Peyer's patch (tissue), 4 donors: Measurements from ENCODE around the gene PIEZO2. TPM values are rescaled to one million over a fixed set of nuclear protein-coding genes. Genes with fewer than 3 reads are reported as not detected.

ENCODE experiments used
- DNase-seq, 3 donors: peaks; one replicate each; pipeline ENCODE4 v3.0.0-alpha.2; 2017 to 2019
- H3K27ac ChIP-seq, 4 donors: fragments of 200-600 bp; sonication (generic); one replicate each; pipeline ENCODE4 v1.5.1; 2016 to 2019
- H3K27me3 ChIP-seq, 2 donors: fragments of 200-600 bp; sonication (generic); one replicate each; pipeline ENCODE4 v1.5.1; 2019
- H3K36me3 ChIP-seq, 3 donors: fragments of 200-600 bp; sonication (generic); one replicate each; pipeline ENCODE4 v1.5.1; 2016 to 2019
- H3K4me1 ChIP-seq, 4 donors: fragments of 200-600 bp; sonication (generic); one replicate each; pipeline ENCODE4 v1.5.1; 2016 to 2019
- H3K4me3 ChIP-seq, 4 donors: fragments of 200-600 bp; sonication (generic); 1 replicate in 3 of 4; 2 replicates in 1 of 4; pipeline ENCODE4 v1.5.1; 2016 to 2019; ENCODE audit warnings: mild to moderate bottlenecking in 1 of 4
- H3K9me3 ChIP-seq, 4 donors: fragments of 200-600 bp; sonication (generic); one replicate each; pipeline ENCODE4 v1.5.1; 2016 to 2019; ENCODE audit warnings: mild to moderate bottlenecking in 1 of 4
- POLR2A ChIP-seq, 2 donors: fragments of 450-650 bp; IDR thresholded peaks; one replicate each; pipeline ENCODE4 v1.5.1; 2017; ENCODE audit warnings: antibody characterized with exemption in 2 of 2, mild to moderate bottlenecking in 2 of 2, moderate library complexity in 2 of 2
- total RNA-seq, 4 donors: library from RNA; depleted of rRNA; stranded (reverse); fragments of >200 nt; gene quantifications; one replicate each; pipeline ENCODE4 v1.1.0, GENCODE V29; 2016
- TF ChIP-seq, protein P1 (sequence below), 6 experiments: fragments of 450-650 bp in 4 of 6; fragments of 200-600 bp in 2 of 6; sonication (generic) in 1 of 6; IDR thresholded peaks; one replicate each; pipeline ENCODE4 v1.5.1; 2017 to 2019; ENCODE audit warnings: antibody characterized with exemption in 6 of 6, mild to moderate bottlenecking in 3 of 6, moderate library complexity in 1 of 6

PIEZO2 gene
- total RNA-seq, 4 donors from 2014 or later, result 0.85 to 5.8 (median 4.5) TPM

- DNase-seq, result no peak
- Histone ChIP-seq H3K27ac (no peak overlapping the region), H3K4me1 (no peaks in the 10 kb centered on the region), H3K36me3 (no peaks in the 10 kb centered on the region), H3K4me3 (no peak overlapping the region), H3K9me3 (no peaks in the 10 kb centered on the region), H3K27me3 (no peaks in the 10 kb centered on the region)
- TF ChIP-seq POLR2A (IDR thresholded peaks at IDR 0.05), result no peak
- TF ChIP-seq, protein P1, sequence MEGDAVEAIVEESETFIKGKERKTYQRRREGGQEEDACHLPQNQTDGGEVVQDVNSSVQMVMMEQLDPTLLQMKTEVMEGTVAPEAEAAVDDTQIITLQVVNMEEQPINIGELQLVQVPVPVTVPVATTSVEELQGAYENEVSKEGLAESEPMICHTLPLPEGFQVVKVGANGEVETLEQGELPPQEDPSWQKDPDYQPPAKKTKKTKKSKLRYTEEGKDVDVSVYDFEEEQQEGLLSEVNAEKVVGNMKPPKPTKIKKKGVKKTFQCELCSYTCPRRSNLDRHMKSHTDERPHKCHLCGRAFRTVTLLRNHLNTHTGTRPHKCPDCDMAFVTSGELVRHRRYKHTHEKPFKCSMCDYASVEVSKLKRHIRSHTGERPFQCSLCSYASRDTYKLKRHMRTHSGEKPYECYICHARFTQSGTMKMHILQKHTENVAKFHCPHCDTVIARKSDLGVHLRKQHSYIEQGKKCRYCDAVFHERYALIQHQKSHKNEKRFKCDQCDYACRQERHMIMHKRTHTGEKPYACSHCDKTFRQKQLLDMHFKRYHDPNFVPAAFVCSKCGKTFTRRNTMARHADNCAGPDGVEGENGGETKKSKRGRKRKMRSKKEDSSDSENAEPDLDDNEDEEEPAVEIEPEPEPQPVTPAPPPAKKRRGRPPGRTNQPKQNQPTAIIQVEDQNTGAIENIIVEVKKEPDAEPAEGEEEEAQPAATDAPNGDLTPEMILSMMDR (IDR thresholded peaks at IDR 0.05), result no peak
Observed at GRCh38 chr18:10792181-10792580, 357.2 kb downstream of the PIEZO2 start.

DNA sequence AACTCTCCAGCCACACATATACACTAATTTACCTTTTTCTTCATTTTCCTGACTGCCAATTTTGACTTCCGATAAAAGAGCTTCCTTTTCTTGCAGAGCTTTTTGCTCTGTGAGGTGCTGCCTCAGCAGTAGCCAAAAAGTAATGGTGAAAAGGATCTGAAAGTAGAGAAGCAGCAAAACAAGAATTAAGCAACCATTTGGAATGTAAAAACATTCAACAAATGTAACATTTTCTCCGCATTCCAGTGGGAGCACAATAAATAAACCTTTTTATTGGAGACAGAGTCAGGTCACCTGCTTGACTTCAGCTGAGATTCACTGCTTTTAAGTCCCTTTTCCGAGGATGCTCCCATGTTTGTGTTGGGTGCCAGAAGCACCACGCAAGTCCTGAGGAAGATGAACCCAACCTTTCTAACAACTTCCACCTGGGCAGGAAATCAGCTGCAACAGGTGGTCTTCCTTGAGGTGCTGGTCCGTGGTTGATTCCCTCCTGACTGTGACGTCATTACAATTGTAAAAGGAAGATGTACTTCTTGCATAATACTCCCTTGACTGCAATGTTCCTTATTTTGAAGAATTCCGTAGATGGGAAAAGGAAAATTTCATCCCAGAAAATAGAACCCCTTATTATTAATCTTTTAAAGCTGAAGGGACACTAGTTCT is 358.1 kb downstream of the PIEZO2 start:
- H3K36me3 ChIP-seq, result no peaks in the 10 kb centered on the region
- TF ChIP-seq, protein P1 (IDR thresholded peaks at IDR 0.05), result no peak
- TF ChIP-seq POLR2A (IDR thresholded peaks at IDR 0.05), result no peak
- no peaks in the 10 kb centered on the region for H3K27me3 ChIP-seq
- H3K4me1 ChIP-seq, result no peaks in the 10 kb centered on the region
- H3K9me3 ChIP-seq, result no peaks in the 10 kb centered on the region
- no peak overlapping the region for H3K27ac ChIP-seq
- H3K4me3 ChIP-seq, result no peak overlapping the region
- no peak for DNase-seq

DNA sequence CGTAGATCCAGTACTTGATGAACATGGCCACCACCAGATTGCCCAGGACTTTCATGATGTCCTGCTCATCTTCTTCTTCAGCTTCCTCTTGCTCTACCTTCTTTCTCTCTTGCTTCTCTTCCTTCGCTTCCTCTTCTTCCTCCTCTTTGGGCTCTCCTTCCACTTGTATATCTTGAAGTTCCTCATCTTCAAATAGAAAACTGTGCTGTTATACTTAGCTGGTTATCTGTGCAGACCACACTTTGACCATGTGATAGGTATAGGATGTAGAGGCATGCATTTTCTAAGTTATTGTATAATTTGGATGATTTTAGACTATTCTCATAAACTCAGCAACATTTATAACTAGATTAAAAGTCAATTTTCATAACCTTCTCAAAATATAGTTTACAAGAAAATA is 360.2 kb downstream of the PIEZO2 start:
- Histone ChIP-seq H3K27ac (no peak overlapping the region), H3K4me1 (no peaks in the 10 kb centered on the region), H3K4me3 (no peak overlapping the region), H3K27me3 (no peaks in the 10 kb centered on the region), H3K36me3 (no peaks in the 10 kb centered on the region), H3K9me3 (no peaks in the 10 kb centered on the region)
- DNase-seq, result no peak
- no peak for TF ChIP-seq POLR2A (IDR thresholded peaks at IDR 0.05)

DNA sequence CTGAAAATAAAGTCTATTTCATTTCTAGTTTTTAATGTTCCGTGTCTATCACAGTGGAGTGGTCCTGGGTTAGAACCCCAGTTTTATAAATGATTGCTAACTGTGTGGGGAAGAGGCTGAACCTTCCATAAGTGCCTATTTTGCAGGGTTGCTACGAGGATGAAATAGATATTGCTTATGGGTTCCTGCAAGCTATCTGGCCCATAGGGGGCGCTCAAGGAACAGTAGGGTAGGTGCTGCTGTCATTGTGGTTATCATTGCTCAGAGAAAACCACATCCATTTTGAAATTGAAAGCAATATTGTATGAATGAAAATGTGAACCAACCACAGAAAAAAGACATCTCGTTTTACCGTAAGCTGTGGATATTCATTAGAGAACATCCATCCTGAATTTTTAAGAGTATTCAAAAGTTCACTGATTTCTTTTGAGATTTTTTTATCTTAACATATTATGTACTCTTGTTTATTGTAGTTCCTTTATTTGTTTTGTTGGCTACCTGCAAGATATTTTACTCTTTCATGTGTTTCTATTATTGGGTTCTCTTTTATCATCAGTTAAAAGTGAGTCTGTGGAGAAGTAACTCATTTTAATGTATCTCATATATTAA is 362.0 kb downstream of the PIEZO2 start:
- Histone ChIP-seq H3K4me1 (no peaks in the 10 kb centered on the region), H3K4me3 (no peak overlapping the region), H3K27me3 (no peaks in the 10 kb centered on the region), H3K36me3 (no peaks in the 10 kb centered on the region), H3K27ac (no peak overlapping the region), H3K9me3 (no peaks in the 10 kb centered on the region)
- peak; percentile 56 to 89 (median 70) for DNase-seq
- TF ChIP-seq, protein P1 (IDR thresholded peaks at IDR 0.05), result peak in 5 of 6 experiments; percentile 24 to 60 (median 54)
- no peak for TF ChIP-seq POLR2A (IDR thresholded peaks at IDR 0.05)

GRCh38 chr18:10785798-10786197 is 363.6 kb downstream of the PIEZO2 start:
- H3K27ac ChIP-seq, result no peak overlapping the region

More at GRCh38 chr18:10785798-10786197, 363.6 kb downstream of the PIEZO2 start:
- Histone ChIP-seq H3K9me3 (no peaks in the 10 kb centered on the region), H3K27me3 (no peaks in the 10 kb centered on the region), H3K4me1 (no peaks in the 10 kb centered on the region), H3K36me3 (no peaks in the 10 kb centered on the region), H3K4me3 (no peak overlapping the region)
- TF ChIP-seq, protein P1 (IDR thresholded peaks at IDR 0.05), result no peak
- TF ChIP-seq POLR2A (IDR thresholded peaks at IDR 0.05), result no peak
- DNase-seq, result no peak
